CD4-positive, alpha-beta memory T cell (primary cell): ENCODE measurements around the gene FCN1. TPM values are rescaled to one million over a fixed set of nuclear protein-coding genes. Genes with fewer than 3 reads are reported as not detected.

Experiments used
- CTCF ChIA-PET: fragments of 350-600 bp; sonication (Branson Sonifier 250); formaldehyde crosslinking; loops from one replicate; lab custom pipeline; 2021; ENCODE audit warnings: inconsistent platforms; ENCODE audit not compliant: partially characterized antibody; lab: Charles Lee
- POLR2A ChIA-PET: fragments of 350-600 bp; sonication (Branson Sonifier 250); formaldehyde crosslinking; loops from one replicate; lab custom pipeline; 2021; ENCODE audit not compliant: partially characterized antibody; lab: Charles Lee
- DNase-seq, 5 donors: peaks; one replicate each; pipeline versions ENCODE4 v3.0.0 to v3.0.0-alpha.2; 2020 to 2022; ENCODE audit warnings: mixed read lengths in 1 of 5
- H3K27ac ChIP-seq: one replicate; pipeline ENCODE4 v1.7.0; 2013; ENCODE audit warnings: low read depth, low read length
- H3K27me3 ChIP-seq: 2 replicates; pipeline ENCODE4 v1.7.0; 2013; ENCODE audit warnings: mild to moderate bottlenecking, low read length, moderate library complexity; ENCODE audit not compliant: insufficient read depth
- H3K36me3 ChIP-seq: 2 replicates; pipeline ENCODE4 v1.7.0; 2013; ENCODE audit warnings: mild to moderate bottlenecking, low read length, moderate library complexity; ENCODE audit not compliant: insufficient read depth
- H3K4me1 ChIP-seq: 2 replicates; pipeline ENCODE4 v1.7.0; 2013; ENCODE audit warnings: mild to moderate bottlenecking, low read length, moderate library complexity; ENCODE audit not compliant: insufficient read depth
- H3K4me3 ChIP-seq, 2 donors: one replicate each; pipeline ENCODE4 v1.7.0; 2013; ENCODE audit warnings: low read length in 2 of 2, mild to moderate bottlenecking in 1 of 2
- H3K9me3 ChIP-seq, 2 donors: one replicate each; pipeline ENCODE4 v1.7.0; 2013; ENCODE audit warnings: low read length in 2 of 2, control low read depth in 1 of 2; ENCODE audit not compliant: control insufficient read depth in 1 of 2
- H3K27ac Mint-ChIP-seq, 7 donors: one replicate each; pipeline ENCODE4 v1.8.0; 2020 to 2021; ENCODE audit warnings: mixed read lengths in 7 of 7, mild to moderate bottlenecking in 6 of 7, inconsistent platforms in 3 of 7, moderate library complexity in 3 of 7
- H3K27me3 Mint-ChIP-seq, 2 donors: one replicate each; pipeline ENCODE4 v1.8.0; 2020 to 2021; ENCODE audit warnings: mixed read lengths in 2 of 2
- H3K36me3 Mint-ChIP-seq, 2 donors: one replicate each; pipeline ENCODE4 v1.8.0; 2020 to 2021; ENCODE audit warnings: mixed read lengths in 2 of 2, inconsistent platforms in 1 of 2, mild to moderate bottlenecking in 1 of 2
- H3K4me1 Mint-ChIP-seq, 4 donors: one replicate each; pipeline ENCODE4 v1.8.0; 2020 to 2021; ENCODE audit warnings: mixed read lengths in 4 of 4, mild to moderate bottlenecking in 1 of 4
- H3K4me3 Mint-ChIP-seq, 8 donors: one replicate each; pipeline ENCODE4 v1.8.0; 2020 to 2021; ENCODE audit warnings: mixed read lengths in 8 of 8, mild to moderate bottlenecking in 7 of 8, moderate library complexity in 6 of 8, inconsistent platforms in 3 of 8
- H3K9me3 Mint-ChIP-seq, 8 donors: one replicate each; pipeline ENCODE4 v1.8.0; 2020 to 2021; ENCODE audit warnings: mixed read lengths in 8 of 8, mild to moderate bottlenecking in 5 of 8, inconsistent platforms in 3 of 8, moderate library complexity in 1 of 8
- intact Hi-C: fragments of 100-400 bp; cut with micrococcal nuclease; formaldehyde crosslinking; loops from one replicate; pipeline ENCODE4 v1.15.1; 2023
- polyA plus RNA-seq, 2 donors: library from polyadenylated mRNA; unstranded; fragments of 300-500 nt; fragmentation: Illumina TruSeq; gene quantifications; one replicate each; pipeline ENCODE4 v1.2.3, GENCODE V29; 2021
- total RNA-seq, 2 experiments: library from RNA; stranded (reverse); gene quantifications; one replicate each; pipeline ENCODE4 v1.2.3, GENCODE V29; 2021

The FCN1 gene
- total and polyA plus RNA-seq, 4 experiments from 2014 or later = 0.48 to 4.6 (median 2.5) TPM

DNA sequence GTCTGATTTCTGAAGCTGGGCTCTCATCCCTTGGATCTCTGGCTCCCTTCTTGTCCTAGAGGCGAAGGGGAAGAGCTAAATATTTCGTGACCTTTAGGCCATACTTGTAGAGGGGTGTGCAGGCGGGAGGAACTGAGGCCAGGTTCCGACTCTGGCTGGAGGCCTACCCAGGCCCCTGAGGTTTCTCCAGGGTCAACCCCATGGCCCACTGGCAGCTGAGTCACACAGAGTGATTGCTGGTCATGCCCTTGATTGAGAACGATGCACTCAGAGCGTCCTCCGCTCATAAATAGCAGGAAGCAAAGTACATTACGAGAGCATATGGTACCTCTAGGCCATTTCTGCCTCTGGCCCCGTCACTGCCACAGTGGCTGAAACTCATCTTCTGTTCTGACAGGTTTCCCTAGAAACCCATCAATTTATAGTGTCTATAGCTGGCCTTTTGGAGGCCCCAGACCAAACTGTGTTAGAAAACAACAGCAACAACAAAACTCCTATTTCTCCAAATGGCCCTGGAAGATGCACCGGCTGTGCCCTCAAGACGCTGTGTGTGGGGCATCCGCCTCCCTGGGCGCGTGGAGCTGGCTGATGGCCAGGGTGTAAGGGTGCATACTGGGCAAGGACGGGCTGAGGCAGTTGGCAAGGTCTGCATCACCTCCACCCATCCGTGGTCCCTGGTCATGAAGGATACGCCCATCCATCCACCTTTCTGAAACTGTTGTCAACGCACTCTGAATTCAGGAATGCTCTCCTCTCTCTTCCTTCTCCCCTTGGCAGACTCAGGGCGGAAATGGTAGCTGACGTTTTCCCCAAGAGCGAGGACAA is 32.9 kb upstream of the FCN1 start:
- H3K9me3 Mint-ChIP-seq = no peaks in the 10 kb centered on the region
- DNase-seq = no peak
- Histone ChIP-seq H3K27ac (no peak overlapping the region), H3K4me3 (no peak overlapping the region), H3K9me3 (no peaks in the 10 kb centered on the region), H3K27me3 (no peaks in the 10 kb centered on the region), H3K36me3 (no peaks in the 10 kb centered on the region), H3K4me1 (no peaks in the 10 kb centered on the region)
- POLR2A ChIA-PET = no interaction called here
- peaks cover 0 to 3% of the 10 kb centered on the region in 2 donors for H3K27me3 Mint-ChIP-seq
- no peak overlapping the region for H3K4me3 Mint-ChIP-seq
- CTCF ChIA-PET = no interaction called here
- no peaks in the 10 kb centered on the region for H3K4me1 Mint-ChIP-seq
- H3K36me3 Mint-ChIP-seq = no peaks in the 10 kb centered on the region
- intact Hi-C loops = no loop called here
- H3K27ac Mint-ChIP-seq = peak overlapping the region in 1 of 7 donors; percentile 31

- H3K4me3 Mint-ChIP-seq = no peak overlapping the region
- Histone ChIP-seq H3K27ac (no peak overlapping the region), H3K4me3 (no peak overlapping the region), H3K4me1 (no peaks in the 10 kb centered on the region), H3K36me3 (no peaks in the 10 kb centered on the region), H3K9me3 (no peaks in the 10 kb centered on the region), H3K27me3 (no peaks in the 10 kb centered on the region)
- H3K9me3 Mint-ChIP-seq = no peaks in the 10 kb centered on the region
- no peak for DNase-seq
- ChIA-PET CTCF (no interaction called here), POLR2A (no interaction called here)
- no peak overlapping the region for H3K27ac Mint-ChIP-seq
- no peaks in the 10 kb centered on the region for H3K27me3 Mint-ChIP-seq
- no peaks in the 10 kb centered on the region for H3K36me3 Mint-ChIP-seq
- intact Hi-C loops = no loop called here
- no peaks in the 10 kb centered on the region for H3K4me1 Mint-ChIP-seq
Measured at GRCh38 chr9:134949681-134950385, 32.1 kb upstream of the FCN1 start.

GRCh38 chr9:134948149-134948548 is 30.4 kb upstream of the FCN1 start:
- Histone ChIP-seq H3K27me3 (no peaks in the 10 kb centered on the region), H3K36me3 (no peaks in the 10 kb centered on the region), H3K4me1 (no peaks in the 10 kb centered on the region), H3K4me3 (no peak overlapping the region), H3K9me3 (no peaks in the 10 kb centered on the region), H3K27ac (no peak overlapping the region)
- Mint-ChIP-seq H3K27me3 (no peaks in the 10 kb centered on the region), H3K9me3 (no peaks in the 10 kb centered on the region), H3K4me1 (no peaks in the 10 kb centered on the region), H3K36me3 (no peaks in the 10 kb centered on the region), H3K27ac (no peak overlapping the region), H3K4me3 (no peak overlapping the region)
- CTCF ChIA-PET = interaction anchor here (0.6 kb wide), 1 partner anchor 463 kb away, joined by 4 read pairs; no protein-coding TSS in a partner anchor
- intact Hi-C loops = no loop called here
- DNase-seq = no peak
- POLR2A ChIA-PET = no interaction called here

GRCh38 chr9:134947265-134947955 is 29.7 kb upstream of the FCN1 start:
- intact Hi-C loops = no loop called here
- H3K27me3 ChIP-seq = no peaks in the 10 kb centered on the region
- Mint-ChIP-seq H3K9me3 (no peaks in the 10 kb centered on the region), H3K36me3 (no peaks in the 10 kb centered on the region), H3K27me3 (peaks cover 0 to 2% of the 10 kb centered on the region in 2 donors), H3K4me3 (no peak overlapping the region), H3K4me1 (no peaks in the 10 kb centered on the region), H3K27ac (no peak overlapping the region)
- H3K36me3 ChIP-seq = no peaks in the 10 kb centered on the region
- no peaks in the 10 kb centered on the region for H3K4me1 ChIP-seq
- H3K27ac ChIP-seq = no peak overlapping the region
- CTCF ChIA-PET = no interaction called here
- POLR2A ChIA-PET = no interaction called here
- DNase-seq = no peak
- no peaks in the 10 kb centered on the region for H3K9me3 ChIP-seq
- no peak overlapping the region for H3K4me3 ChIP-seq

GRCh38 chr9:134946663-134947062 is 29.0 kb upstream of the FCN1 start:
- no peak overlapping the region for H3K27ac ChIP-seq
- no peaks in the 10 kb centered on the region for H3K4me1 Mint-ChIP-seq
- no peak for DNase-seq
- no peaks in the 10 kb centered on the region for H3K4me1 ChIP-seq
- intact Hi-C loops = no loop called here
- H3K9me3 Mint-ChIP-seq = no peaks in the 10 kb centered on the region
- H3K9me3 ChIP-seq = no peaks in the 10 kb centered on the region
- no peak overlapping the region for H3K4me3 Mint-ChIP-seq
- H3K27ac Mint-ChIP-seq = no peak overlapping the region
- peaks cover 0 to 2% of the 10 kb centered on the region in 2 donors for H3K27me3 Mint-ChIP-seq
- H3K36me3 ChIP-seq = no peaks in the 10 kb centered on the region
- no peaks in the 10 kb centered on the region for H3K36me3 Mint-ChIP-seq
- POLR2A ChIA-PET = no interaction called here
- H3K27me3 ChIP-seq = no peaks in the 10 kb centered on the region
- no peak overlapping the region for H3K4me3 ChIP-seq
- CTCF ChIA-PET = no interaction called here

DNA sequence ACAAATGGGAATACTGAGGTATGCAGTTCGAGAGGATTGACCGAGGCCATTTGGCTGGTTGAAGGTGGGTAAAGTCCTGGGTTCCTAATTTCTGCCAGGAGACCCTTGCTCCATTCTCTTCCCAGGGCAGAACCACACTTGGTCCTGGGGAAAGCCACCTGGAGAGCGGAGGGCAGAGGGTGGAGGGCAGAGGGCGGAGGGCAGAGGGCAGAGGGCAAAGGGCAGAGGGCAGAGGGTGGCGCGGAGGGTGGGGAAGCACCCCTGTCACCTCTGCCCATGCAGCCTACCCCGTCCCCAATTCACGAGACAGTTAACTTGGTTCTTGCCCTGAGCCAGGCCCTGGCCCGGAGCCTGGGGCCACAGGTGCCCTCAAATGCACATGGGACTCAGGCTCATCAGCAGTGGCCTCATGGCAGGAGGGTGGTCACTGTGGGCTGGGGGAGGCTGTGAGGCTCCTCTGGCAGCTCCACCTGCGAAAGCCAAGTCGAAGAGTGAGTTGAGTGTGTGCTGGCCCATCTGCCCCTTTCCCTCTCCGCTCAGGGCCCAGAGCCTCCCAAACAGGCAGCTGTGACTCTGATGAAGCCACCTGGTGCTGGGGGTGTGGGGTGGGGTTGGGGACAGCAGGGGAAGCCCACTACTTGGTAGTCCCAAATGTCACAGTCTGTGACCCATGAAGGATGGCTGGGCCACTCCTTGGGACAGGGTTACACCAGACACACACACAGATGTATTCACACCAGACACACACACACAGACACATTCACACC is 28.0 kb upstream of the FCN1 start:
- Histone ChIP-seq H3K4me1 (no peaks in the 10 kb centered on the region), H3K27ac (no peak overlapping the region), H3K27me3 (no peaks in the 10 kb centered on the region), H3K9me3 (no peaks in the 10 kb centered on the region), H3K36me3 (no peaks in the 10 kb centered on the region), H3K4me3 (no peak overlapping the region)
- Mint-ChIP-seq H3K4me3 (no peak overlapping the region), H3K4me1 (no peaks in the 10 kb centered on the region), H3K36me3 (no peaks in the 10 kb centered on the region), H3K9me3 (no peaks in the 10 kb centered on the region), H3K27me3 (peaks cover 2% of the 10 kb centered on the region in 2 donors), H3K27ac (no peak overlapping the region)
- DNase-seq = no peak
- POLR2A ChIA-PET = no interaction called here
- intact Hi-C loops = no loop called here
- CTCF ChIA-PET = no interaction called here

DNA sequence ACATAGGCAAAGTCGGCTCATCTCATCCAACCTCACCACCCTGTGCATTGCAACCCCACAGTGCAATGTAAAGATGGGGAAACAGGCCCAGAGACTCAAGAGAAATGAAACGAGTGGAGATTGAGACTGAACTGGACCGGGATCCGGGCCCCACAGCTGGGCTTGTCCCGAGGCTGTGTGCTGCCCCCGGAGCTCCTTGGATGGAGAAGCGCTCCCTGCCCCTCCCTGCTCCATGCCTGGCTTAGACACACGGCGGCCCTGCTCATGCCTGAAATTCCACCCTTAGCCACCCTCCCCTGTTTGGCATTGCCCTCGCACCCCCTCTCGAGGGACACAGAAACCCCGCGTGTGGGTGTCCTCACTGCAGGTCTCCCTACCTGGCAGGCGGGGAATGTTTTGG is 27.2 kb upstream of the FCN1 start:
- ChIA-PET CTCF (no interaction called here), POLR2A (no interaction called here)
- Histone ChIP-seq H3K27ac (no peak overlapping the region), H3K9me3 (no peaks in the 10 kb centered on the region), H3K36me3 (no peaks in the 10 kb centered on the region), H3K27me3 (no peaks in the 10 kb centered on the region), H3K4me3 (no peak overlapping the region), H3K4me1 (no peaks in the 10 kb centered on the region)
- intact Hi-C loops = no loop called here
- no peak for DNase-seq
- peaks cover 2% of the 10 kb centered on the region in 2 donors for H3K27me3 Mint-ChIP-seq
- no peaks in the 10 kb centered on the region for H3K4me1 Mint-ChIP-seq
- H3K4me3 Mint-ChIP-seq = no peak overlapping the region
- no peak overlapping the region for H3K27ac Mint-ChIP-seq
- H3K36me3 Mint-ChIP-seq = no peaks in the 10 kb centered on the region
- no peaks in the 10 kb centered on the region for H3K9me3 Mint-ChIP-seq
